ENCODE measurements around the gene VSTM5. TPM values are rescaled to one million over a fixed set of nuclear protein-coding genes. Genes with fewer than 3 reads are reported as not detected.
"Not testable (repeated sequence)": the region's sequence is repeated elsewhere in the genome, so short reads cannot be mapped to it uniquely, and the experiment has no call there.

The VSTM5 gene
- total RNA-seq, 1 donor from 2014 or later, result 0.56 TPM

- H3K27ac Mint-ChIP-seq (ENCODE audit: unreplicated experiment), result peak within 1 kb of the TSS; percentile 95
- peak; percentile 36 for TF ChIP-seq CTCF (IDR thresholded peaks at IDR 0.05; ENCODE audit: unreplicated experiment)
- H3K4me1 Mint-ChIP-seq (ENCODE audit: unreplicated experiment), result peaks cover 25% of the 10 kb centered on the region
- H3K36me3 Mint-ChIP-seq (ENCODE audit: low read depth, unreplicated experiment), result peaks cover 17% of the 10 kb centered on the region
- no peaks in the 10 kb centered on the region for H3K27me3 Mint-ChIP-seq (ENCODE audit: unreplicated experiment)
- peak within 1 kb of the TSS; percentile 96 for H3K4me3 Mint-ChIP-seq (ENCODE audit: unreplicated experiment)
- H3K9me3 Mint-ChIP-seq (ENCODE audit: unreplicated experiment), result no peaks in the 10 kb centered on the region
- peak; percentile 83 for DNase-seq (ENCODE audit: low spot score)
These were observed 66.1 kb downstream of the VSTM5 start, which contains the start of gene MED17 for GRCh38 chr11:93784145-93784934. MED17 (plus strand) TSS chr11:93784282; CDS start chr11:93784514, 232 bp downstream.

DNA sequence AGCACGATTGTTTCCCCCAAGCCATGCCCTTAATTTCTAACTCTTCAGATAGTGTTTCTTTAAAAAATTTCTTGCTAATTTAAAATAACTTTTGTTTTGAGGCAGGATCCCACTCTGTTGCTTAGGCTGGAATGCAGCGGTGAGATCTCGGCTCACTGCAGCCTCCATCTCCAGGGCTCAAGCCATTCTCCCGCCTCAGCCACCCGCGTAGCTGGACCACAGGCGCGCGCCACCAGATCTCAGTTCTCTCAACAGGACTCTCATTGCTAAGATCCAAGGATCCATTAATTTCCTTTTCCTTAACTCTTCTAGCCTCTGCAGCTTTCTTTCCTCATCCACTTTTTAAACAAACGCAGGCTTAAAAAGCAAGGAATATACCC lies 66.7 kb downstream of the VSTM5 start:
- Mint-ChIP-seq H3K27ac (ENCODE audit: unreplicated experiment) (peak overlapping the region; percentile 88), H3K4me1 (ENCODE audit: unreplicated experiment) (peaks cover 25% of the 10 kb centered on the region), H3K4me3 (ENCODE audit: unreplicated experiment) (peak overlapping the region; percentile 96), H3K9me3 (ENCODE audit: unreplicated experiment) (no peaks in the 10 kb centered on the region), H3K36me3 (ENCODE audit: low read depth, unreplicated experiment) (peaks cover 16% of the 10 kb centered on the region), H3K27me3 (ENCODE audit: unreplicated experiment) (no peaks in the 10 kb centered on the region)
- TF ChIP-seq CTCF (IDR thresholded peaks at IDR 0.05; ENCODE audit: unreplicated experiment), result peak; percentile 33
- DNase-seq (ENCODE audit: low spot score), result no peak

DNA sequence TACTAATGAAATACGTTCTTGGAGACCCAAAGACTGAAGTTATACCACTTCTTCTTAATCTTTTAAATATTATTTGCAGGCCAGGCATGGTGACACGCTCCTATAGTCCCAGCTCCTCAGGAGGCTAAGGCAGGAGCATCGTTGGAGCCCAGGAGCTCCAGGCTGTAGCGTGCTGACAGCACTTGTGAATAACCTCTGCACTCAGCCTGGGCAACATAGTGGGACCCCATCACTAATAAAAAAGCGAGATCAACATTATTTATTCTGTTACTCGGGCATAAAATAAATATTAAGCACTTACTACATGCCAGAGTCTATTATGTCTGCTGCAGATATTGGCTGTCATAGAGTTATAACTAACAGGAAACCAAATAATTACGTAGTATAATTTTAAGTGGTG lies 67.1 kb downstream of the VSTM5 start:
- no peak for TF ChIP-seq CTCF (IDR thresholded peaks at IDR 0.05; ENCODE audit: unreplicated experiment)
- Mint-ChIP-seq H3K9me3 (ENCODE audit: unreplicated experiment) (no peaks in the 10 kb centered on the region), H3K27me3 (ENCODE audit: unreplicated experiment) (no peaks in the 10 kb centered on the region), H3K27ac (ENCODE audit: unreplicated experiment) (no peak overlapping the region), H3K36me3 (ENCODE audit: low read depth, unreplicated experiment) (peaks cover 14% of the 10 kb centered on the region), H3K4me3 (ENCODE audit: unreplicated experiment) (peak overlapping the region; percentile 96), H3K4me1 (ENCODE audit: unreplicated experiment) (peaks cover 25% of the 10 kb centered on the region)
- DNase-seq (ENCODE audit: low spot score), result no peak

GRCh38 chr11:93775289-93775688 lies 75.1 kb downstream of the VSTM5 start:
- peaks cover 5% of the 10 kb centered on the region for H3K4me1 Mint-ChIP-seq (ENCODE audit: unreplicated experiment)
- H3K36me3 Mint-ChIP-seq (ENCODE audit: low read depth, unreplicated experiment), result peaks cover 8% of the 10 kb centered on the region
- no peak overlapping the region for H3K27ac Mint-ChIP-seq (ENCODE audit: unreplicated experiment)
- H3K4me3 Mint-ChIP-seq (ENCODE audit: unreplicated experiment), result no peak overlapping the region
- peaks cover 6% of the 10 kb centered on the region for H3K9me3 Mint-ChIP-seq (ENCODE audit: unreplicated experiment)
- peak; percentile 31 for TF ChIP-seq CTCF (IDR thresholded peaks at IDR 0.05; ENCODE audit: unreplicated experiment)
- peak; percentile 13 for DNase-seq (ENCODE audit: low spot score)
- H3K27me3 Mint-ChIP-seq (ENCODE audit: unreplicated experiment), result peaks cover 6% of the 10 kb centered on the region

DNA sequence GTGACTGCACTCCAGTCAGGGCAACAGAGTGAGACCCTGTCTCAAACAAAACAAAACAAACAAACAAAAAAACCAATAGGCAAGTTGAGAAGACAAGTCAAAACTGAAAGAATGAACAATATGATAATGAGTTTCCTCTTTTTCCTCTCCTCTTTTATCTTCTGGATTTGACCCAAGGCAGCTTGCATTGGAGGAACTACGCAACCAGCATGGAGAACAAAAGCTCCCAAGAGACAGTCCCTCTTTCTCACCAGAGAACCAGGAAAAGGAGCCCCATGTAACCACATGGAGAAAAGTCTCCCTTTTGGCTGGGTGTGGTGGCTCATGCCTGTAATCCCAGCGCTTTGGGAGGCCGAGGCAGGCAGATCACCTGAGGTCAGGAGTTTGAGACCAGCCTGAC lies 75.9 kb downstream of the VSTM5 start:
- H3K4me3 Mint-ChIP-seq (ENCODE audit: unreplicated experiment); H3K9me3 Mint-ChIP-seq (ENCODE audit: unreplicated experiment); H3K36me3 Mint-ChIP-seq (ENCODE audit: low read depth, unreplicated experiment); H3K27me3 Mint-ChIP-seq (ENCODE audit: unreplicated experiment); DNase-seq (ENCODE audit: low spot score); H3K27ac Mint-ChIP-seq (ENCODE audit: unreplicated experiment): not testable (repeated sequence)
- peaks cover 11% of the 10 kb centered on the region for H3K4me1 Mint-ChIP-seq (ENCODE audit: unreplicated experiment)
